ENCODE data around the gene SPRR2B.
"Not testable (repeated sequence)": the region's sequence is repeated elsewhere in the genome, so short reads cannot be mapped to it uniquely, and the experiment has no call there.

SPRR2B gene

DNA sequence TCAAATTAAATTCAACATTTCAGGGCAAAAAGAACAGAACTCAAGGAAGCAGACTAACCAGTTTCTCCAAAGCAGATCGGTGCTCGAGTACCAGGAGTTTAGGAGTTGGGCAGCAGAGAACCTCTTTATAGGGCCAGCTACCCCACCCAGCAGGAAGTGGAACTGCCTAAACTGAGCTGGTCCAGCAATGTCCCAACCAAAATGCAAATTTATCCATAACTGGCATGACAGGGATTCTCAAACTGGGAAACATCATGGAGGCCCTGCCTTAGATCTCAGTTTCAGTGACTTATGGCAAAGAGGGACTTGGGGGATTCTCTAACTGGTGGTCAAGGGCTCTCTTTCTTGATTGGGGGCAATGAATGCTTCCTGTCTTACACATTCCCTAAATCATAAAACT is at the start of gene SPRR2B:
SPRR2B (minus strand) TSS at position 101 of the 400 bp plus-strand sequence. CDS start 772 bp downstream, outside the sequence.
- DNase-seq, result no peak

DNA sequence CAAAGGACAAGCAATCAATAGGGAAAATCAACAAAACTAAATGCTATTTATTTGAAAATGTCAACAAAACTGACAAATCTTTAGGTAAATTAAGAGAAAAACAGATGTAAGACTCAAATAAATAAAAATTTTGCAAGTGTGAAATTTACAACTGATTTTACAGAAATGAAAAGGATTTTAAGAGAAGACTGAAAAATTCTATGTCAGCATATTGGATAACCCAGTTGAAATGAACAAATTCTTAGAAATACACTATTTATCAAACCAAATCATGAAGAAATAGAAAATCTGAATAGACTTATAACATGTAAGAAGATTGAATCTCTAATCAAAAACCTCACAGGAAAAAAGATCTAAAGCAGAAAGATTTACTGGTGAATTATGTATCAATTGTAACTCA is 49.5 kb upstream of the SPRR2B start:
- DNase-seq, result no peak

DNA sequence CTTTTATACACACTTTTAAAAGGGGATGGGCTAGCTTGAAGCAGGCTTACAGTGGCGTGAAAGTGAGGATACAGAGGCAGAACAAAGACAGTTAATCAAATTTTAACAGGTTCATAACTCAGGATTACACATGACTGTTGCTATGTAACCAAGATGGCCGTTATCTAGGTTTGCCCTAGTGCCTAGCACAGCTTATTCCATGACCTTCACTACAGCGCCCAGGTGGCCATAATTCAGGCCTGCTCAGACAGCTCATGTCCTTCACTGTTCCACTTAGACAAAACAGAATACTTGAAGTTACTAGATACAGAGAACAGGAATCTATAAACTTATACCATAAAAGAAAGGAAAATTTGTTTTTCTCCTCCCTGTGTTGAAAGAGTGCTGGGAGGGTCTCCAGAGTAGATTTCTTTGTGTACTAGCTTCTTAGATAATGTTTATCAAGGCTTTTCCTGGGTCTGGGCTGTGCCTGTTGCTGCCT is 48.1 kb upstream of the SPRR2B start:
- DNase-seq, result no peak

DNA sequence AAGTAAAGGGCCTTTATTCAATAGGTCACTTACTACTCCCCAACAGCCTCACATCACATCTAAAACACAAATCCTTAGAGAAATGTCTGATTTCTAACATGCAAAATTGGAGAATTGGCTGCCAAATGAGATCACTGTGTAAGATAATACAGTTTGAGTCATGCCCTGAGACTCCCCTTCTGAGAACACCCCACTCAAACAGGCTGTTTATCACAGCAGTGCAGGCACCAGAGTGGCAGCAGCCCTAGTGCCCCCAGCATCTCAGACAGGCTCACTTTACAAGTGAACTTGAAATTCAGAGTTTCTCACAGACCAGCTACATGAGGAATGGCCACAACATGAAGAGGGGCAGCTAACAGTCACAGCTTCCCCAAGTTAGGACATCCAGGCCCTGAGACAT is 43.9 kb upstream of the SPRR2B start:
- DNase-seq, result not testable (repeated sequence)

DNA sequence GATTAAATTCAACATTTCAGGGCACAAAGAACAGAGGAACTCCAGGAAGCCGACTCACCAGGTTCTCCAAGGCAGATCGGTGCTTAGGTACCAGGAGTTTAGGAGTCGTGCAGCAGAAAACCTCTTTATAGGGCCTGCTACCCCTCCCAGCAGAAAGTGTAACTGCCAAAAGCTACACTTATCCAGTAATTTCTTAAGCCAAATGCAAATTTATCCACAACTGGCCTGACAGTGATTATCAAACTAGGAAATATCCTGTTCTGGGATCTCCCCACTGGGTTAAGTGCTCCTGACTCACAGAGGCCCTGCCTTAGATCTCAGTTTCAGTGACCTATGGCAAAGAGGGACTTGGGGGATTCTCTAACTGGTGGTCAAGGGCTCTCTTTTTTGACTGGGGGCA is 42.0 kb upstream of the SPRR2B start, which contains the start of gene SPRR2F:
SPRR2F (minus strand) TSS at position 101 of the 400 bp plus-strand sequence. CDS start 783 bp downstream, outside the sequence.
- DNase-seq, result no peak

DNA sequence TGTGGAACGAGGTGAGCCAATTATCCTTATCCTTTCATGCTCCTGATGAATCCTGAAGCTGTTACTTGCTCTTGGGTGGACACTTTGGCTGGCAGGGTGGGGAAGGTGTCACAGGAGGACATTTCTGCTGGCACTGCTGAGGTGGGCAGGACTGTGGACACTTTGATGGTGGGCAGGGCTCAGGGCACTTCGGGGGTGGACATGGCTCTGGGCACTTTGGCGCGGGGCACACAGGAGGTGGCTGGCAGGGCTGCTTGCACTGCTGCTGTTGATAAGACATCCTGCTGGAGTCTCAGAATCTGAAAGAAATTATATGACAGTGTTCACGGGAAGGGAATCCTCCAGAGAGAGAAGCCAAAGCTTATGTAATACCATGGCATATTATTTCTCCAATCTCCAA is 41.0 kb upstream of the SPRR2B start:
- DNase-seq, result not testable (repeated sequence)

DNA sequence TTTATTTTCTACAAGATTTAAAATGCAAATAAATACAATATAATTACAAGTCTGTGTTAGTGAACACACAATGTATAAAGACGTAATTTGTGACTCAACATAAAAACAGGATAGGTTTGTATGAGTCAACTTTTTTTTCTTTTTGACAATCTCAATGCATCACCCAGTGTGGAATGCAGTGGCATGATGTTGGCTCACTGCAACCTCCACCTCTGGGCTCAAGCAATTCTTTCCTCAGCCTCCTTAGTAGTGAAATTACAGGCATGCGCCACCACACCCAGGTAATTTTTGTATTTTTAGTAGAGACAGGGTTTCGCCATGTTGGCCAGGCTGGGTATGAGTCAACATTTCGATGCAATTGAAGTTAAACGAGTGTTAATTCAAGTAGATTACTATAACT is 28.8 kb upstream of the SPRR2B start:
- DNase-seq, result no peak

DNA sequence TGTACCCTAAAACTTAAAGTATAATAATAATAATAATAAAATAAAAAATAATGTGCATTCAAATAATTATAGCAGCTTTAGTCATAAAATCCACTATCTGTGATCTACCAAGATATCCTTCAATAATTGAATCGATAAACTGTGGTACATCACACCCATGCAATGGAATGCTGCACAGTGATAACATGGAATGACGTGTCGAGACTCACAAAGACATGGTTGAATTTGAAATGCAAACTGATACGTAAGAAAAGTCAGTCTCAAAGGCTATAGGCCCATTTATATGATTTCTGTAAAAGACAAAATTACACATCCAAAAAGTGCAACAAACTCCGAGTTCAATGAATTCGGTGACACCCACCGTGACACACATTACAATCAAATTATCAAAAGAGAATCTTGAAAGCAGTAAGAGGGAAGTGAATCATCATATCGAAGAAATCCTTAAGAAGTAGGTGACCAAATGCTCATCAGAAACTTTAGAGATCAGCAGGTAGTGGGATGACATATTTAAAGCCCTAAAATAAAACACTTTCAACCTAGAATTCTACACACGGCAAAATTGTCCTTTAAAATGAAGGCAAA is 28.1 kb upstream of the SPRR2B start:
- DNase-seq, result no peak

DNA sequence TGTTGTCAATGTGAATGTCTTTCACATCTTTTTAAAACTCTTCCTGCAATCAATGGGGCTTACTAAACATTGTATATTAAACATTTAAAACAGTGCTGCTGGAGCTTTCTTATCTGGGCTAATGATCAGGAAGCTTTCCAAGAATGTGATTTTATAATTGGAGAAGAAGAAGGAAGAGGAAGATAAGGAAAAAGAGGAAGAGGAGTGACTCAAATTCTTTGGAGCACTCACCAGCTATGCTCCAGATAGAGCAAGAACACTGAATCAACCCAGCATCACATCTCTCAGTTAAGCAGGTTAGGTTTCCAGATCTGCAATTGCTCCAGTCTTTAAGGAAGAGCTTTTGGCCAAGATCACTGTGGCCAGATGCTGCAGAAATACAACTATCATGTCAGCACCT is 24.4 kb upstream of the SPRR2B start:
- DNase-seq, result no peak

DNA sequence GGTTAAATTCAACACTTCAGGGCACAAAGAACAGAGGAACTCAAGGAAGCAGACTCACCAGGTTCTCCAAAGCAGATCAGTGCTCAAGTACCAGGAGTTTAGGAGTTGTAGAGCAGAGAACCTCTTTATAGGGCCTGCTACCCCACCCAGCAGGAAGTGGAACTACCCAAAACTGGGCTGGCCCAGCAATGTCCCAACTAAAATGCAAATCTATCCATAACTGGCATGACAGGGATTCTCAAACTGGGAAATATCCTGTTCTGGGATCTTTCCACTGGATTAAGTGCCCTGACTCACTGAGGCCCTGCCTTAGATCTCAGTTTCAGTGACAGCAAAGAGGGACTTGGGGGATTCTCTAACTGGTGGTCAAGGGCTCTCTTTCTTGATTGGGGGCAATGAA is 23.0 kb upstream of the SPRR2B start, which contains the start of gene SPRR2E:
SPRR2E (minus strand) TSS at position 101 of the 400 bp plus-strand sequence. CDS start 775 bp downstream, outside the sequence.
- no peak for DNase-seq

DNA sequence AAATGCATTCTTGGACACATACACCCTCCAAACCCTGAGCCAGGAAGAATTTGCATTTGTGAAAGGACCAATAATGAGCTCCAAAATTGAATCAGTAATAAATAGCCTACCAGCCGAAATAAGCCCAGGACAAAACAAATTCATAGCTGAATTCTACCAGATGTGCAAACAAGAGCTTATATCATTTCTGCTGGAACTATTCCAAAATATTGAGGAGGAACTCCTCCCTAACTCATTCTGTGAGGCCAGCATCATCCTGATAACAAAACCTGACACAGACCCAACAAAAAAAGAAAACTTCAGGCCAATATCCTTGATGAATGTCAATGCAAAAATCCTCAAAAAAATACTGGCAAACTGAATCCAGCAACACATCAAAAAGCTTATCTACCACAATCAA is 16.2 kb upstream of the SPRR2B start:
- DNase-seq, result no peak

DNA sequence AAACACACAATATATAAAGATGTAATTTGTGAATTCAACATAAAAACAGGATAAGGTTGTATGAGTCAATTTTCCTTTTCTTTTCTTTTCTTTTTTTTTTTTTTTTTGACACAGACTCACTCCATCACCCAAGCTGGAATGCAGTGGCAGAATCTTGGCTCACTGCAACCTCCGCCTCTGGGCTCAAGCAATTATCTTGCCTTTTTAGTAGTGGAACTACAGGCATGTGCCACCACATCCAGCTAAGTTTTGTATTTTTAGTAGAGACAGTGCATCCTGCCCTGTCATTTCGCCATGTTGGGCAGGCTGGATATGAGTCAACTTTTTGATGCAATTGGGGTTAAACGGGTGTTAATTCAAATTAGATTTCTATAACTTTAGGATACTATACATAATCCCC is 10.3 kb upstream of the SPRR2B start:
- no peak for DNase-seq

DNA sequence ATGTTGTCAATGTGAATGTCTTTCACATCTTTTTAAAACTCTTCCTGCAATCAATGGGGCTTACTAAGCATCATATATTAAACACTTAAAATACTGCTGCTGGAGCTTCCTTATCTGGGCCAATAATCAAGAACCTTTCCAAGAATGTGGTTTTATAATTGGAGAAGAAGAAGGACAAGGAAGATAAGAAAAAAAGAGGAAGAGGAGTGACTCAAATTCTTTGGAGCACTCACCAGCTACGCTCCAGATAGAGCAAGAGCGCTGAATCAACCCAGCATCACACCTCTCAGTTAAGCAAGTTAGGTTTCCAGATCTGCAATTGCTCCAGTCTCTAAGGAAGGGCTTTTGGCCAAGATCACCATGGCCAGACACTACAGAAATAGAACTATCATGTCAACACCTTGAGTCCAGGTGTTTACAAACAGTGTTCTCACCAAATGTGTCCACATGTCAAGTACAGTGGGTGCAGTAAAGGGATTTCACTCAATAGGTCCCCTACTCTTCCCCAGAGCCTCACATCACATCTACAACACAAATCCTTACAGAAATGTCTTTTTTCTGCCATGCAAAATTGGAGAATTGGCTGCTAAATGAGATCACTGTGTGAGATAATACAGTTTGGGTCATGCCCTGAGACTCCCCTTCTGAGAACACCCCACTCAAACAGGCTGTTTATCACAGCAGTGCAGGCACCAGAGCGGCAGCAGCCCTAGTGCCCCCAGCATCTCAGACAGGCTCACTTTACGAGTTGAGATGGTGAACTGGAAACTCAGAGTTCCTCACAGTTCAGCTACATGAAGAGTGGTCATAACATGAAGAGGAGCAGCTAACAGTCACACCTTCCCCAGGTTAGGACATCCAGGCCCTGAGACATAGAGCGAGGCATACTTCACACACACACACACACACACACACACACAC is 1.7 kb upstream of the SPRR2B start:
- no peak for DNase-seq

DNA sequence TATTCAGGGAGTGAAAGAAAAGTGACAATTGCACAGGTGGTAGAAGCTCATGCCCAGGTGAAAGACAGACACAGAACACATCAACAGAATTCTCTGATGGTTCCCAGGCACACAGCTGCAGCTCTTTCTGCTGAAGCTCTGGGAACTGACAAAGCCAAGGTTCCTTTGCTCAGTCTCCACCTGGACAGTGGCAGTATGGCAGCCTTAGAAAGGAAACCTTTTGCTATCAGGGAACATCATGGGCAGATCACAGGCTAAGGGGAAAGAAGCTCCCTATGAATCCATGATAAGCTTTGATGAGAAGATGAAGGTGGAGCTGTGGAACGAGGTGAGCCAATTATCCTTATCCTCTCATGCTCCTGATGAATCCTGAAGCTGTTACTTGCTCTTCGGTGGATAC is 1.2 kb downstream of the SPRR2B start:
- no peak for DNase-seq

DNA sequence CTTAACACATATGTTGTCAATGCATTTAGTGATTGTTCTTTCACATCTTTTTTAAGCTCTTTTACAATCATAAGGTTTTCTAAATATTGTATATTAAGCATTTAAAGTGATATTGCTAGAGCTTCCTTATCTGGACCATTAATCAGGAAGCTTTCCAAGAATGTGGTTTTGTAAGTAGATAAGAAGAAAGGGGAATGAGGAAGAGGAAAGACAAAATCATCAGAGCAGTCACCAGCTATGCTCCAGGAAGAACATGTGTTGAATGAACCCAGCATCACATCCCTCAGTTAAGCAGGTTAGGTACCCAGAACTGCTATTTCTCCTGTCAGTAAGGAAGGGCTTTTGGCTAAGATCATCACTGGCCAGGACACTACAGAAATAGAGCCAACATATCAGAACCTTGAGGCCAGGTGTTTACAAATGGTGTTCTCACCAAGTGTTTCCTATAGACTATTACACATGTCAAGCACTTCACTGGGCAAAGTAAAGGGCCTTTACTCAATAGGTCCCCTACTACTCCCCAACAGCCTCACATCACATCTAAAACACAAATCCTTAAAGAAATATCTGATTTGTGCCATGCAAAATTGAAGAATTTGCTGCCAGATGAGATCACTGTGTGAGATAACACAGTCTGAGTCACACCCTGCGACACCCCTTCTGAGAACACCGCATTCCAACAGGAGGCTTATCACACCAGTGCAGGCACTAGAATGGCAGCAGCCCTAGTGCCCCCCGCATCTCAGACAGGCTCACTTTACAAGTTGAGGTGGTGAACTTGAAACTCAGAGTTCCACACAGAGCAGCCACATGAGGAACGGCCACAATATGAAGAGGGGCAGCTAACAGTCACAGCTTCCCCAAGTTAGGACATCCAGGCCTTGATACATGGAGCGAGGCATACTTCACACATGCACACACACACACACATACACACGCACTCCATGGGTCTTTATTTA is 12.3 kb downstream of the SPRR2B start:
- DNase-seq, result no peak

DNA sequence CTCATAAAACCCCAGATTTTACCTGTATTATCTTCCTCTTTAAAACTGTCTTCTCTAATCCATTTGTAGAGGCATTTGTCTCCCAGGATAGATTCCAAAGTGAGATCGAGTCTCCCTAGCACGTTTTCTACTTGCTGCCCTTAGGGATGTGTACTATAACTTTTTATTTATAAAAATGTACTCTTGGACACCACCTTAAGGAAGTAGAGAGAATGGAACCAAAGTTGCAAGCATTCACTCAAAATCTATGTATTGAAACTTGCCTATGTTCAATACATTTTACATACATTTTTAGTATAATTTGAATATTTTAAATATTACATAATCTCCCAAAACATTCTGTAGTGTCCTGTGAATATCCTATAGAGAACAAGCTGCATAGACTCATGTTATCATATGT is 13.3 kb downstream of the SPRR2B start:
- no peak for DNase-seq

DNA sequence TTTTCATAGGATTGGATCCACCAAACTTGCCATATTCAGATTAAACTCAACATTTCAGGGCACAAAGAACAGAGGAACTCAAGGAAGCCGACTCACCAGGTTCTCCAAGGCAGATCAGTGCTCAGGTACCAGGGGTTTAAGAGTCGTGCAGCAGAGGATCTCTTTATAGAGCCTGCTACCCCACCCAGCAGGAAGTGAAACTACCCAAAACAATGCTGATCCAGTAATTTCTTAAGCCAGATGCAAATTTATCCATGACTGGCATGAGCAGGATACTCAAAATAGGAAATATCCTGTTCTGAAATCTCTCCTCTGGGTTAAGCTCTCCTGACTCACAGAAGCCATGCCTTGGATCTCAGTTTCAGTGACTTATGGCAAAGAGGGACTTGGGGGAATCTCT is 14.0 kb downstream of the SPRR2B start, which contains the start of gene SPRR2A:
SPRR2A (minus strand) TSS at position 138 of the 400 bp plus-strand sequence. CDS start 777 bp downstream, outside the sequence.
- no peak for DNase-seq

DNA sequence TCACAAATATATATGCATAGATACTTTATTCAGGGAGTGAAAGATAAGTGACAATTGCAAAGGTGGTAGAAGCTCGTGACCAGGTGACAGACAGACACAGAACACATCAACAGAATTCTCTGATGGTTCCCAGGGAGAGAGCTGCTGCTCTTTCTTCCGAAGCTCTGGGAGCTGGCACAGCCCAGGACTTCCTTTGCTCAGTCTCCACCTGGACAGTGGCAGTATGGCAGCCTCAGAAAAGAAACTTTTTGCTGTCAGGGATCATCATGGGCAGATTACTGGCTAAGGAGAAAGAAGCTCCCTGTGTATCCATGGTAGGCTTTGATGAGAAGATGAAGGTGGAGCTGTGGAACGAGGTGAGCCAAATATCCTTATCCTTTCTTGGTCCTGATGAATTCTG is 15.3 kb downstream of the SPRR2B start:
- DNase-seq, result not testable (repeated sequence)

DNA sequence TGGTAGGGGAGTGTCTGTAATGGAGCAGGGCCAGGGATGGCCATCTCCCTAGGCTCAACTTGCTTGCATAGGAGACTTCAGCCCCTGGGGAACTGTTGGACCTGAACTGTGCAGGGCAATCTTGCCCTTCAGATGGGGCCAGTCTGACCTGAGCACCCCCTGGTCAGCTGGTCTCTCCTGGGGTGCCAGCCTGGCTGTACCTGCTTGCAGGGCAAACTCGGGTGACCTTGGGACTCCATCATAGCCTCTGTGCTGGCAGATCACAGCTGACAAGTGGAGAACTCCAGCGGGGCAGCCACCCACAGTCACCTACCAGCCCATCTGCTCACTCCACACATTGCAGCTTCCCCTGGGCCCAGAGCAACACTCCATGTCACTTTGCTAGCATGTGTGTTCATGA is 22.2 kb downstream of the SPRR2B start:
- DNase-seq, result no peak

DNA sequence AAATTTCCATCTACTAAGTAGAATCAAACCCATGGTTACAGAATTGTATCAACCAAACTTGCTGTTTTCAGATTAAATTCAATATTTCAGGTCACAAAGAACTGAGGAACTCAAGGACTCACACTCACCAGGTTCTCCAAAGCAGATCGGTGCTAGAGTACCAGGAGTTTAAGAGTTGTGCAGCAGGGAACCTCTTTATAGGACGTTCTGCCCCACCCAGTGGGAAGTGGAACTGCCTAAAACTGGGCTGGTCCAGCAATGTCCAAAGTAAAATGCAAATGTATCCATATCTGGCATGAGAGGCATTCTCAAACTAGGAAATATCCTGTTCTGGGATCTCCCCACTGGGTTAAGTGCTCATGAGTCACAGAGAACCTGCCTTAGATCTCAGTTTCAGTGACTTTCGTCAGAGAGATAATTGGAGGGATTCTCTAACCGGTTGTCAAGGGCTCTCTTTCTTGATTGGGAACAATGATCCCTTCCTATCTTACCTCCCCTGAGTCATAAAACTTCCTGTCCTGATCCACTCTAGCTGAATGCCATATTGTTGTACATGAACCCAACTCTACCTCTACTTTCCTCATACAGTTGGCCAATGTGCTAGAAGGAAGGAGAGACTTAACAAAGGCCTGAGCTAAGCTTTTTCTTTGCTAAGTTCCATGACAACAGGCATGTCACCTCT is 30.3 kb downstream of the SPRR2B start, which contains the start of gene SPRR2D:
SPRR2D (minus strand) TSS at position 171 of the 682 bp plus-strand sequence. CDS start 774 bp downstream, outside the sequence.
- no peak for DNase-seq

DNA sequence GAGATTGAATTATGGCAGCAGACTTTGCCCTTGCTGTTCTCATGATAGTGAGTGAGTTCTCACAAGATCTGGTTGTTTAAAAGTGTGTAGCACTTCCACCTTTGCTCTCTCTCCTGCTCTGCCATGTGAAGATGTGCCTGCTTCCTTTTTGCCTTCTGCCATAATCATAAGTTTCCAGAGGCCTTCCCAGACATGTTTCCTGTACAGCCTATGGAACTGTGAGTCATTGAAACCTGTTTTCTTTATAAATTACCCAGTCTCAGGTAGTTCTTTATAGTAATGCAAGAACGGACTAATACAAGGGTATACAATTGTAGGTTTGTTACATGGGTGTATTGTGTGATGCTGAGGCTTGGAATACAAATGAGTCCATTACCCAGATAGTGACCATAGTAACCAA is 36.2 kb downstream of the SPRR2B start:
- DNase-seq, result no peak

Data from activated CD4-positive, CD25-positive, alpha-beta regulatory T cell treated with anti-CD3 and anti-CD28 coated beads, Interleukin-2, amount 50 U/mL, for 72 hours (primary cell).